H9 (cell line): ENCODE data around the gene TRPV4. TPM values are rescaled to one million over a fixed set of nuclear protein-coding genes. Genes with fewer than 3 reads are reported as not detected.
A peak's percentile ranks its signal among the peaks of the same experiment; 100 is the strongest.

ENCODE experiments used
- DNase-seq: peaks from one replicate; pipeline ENCODE4 v3.0.0-alpha.2; 2017
- H2AFZ ChIP-seq: one replicate; pipeline ENCODE4 v1.6.1; 2013; ENCODE audit warnings: mild to moderate bottlenecking, low read length, control low read depth, moderate library complexity
- H2AK5ac ChIP-seq: 2 replicates; pipeline ENCODE4 v1.6.1; 2013; ENCODE audit warnings: low read length, control low read depth, mixed read lengths; ENCODE audit not compliant: insufficient read length
- H2BK120ac ChIP-seq: one replicate; pipeline ENCODE4 v1.6.1; 2013; ENCODE audit warnings: low read depth, mild to moderate bottlenecking, low read length, control low read depth, inconsistent platforms; ENCODE audit not compliant: poor library complexity, severe bottlenecking
- H2BK12ac ChIP-seq: 2 replicates; pipeline ENCODE4 v1.6.1; 2013; ENCODE audit warnings: low read length, control low read depth, mixed read lengths, low read depth; ENCODE audit not compliant: insufficient read length
- H2BK15ac ChIP-seq: 2 replicates; pipeline ENCODE4 v1.6.1; 2013; ENCODE audit warnings: low read depth, low read length, control low read depth
- H2BK20ac ChIP-seq: one replicate; pipeline ENCODE4 v1.6.1; 2013; ENCODE audit warnings: low read depth, mild to moderate bottlenecking, low read length, control low read depth, inconsistent platforms; ENCODE audit not compliant: poor library complexity, severe bottlenecking
- H2BK5ac ChIP-seq: 2 replicates; pipeline ENCODE4 v1.6.1; 2013; ENCODE audit warnings: low read length, control low read depth, mixed read lengths; ENCODE audit not compliant: insufficient read length
- H3K14ac ChIP-seq: 2 replicates; pipeline ENCODE4 v1.6.1; 2013; ENCODE audit warnings: low read length, control low read depth; ENCODE audit not compliant: insufficient read depth
- H3K18ac ChIP-seq: 2 replicates; pipeline ENCODE4 v1.6.1; 2013; ENCODE audit warnings: low read depth, mild to moderate bottlenecking, mixed read lengths, low read length, control low read depth; ENCODE audit not compliant: insufficient read length
- H3K23ac ChIP-seq: 2 replicates; pipeline ENCODE4 v1.6.1; 2013; ENCODE audit warnings: low read length, control low read depth, mixed read lengths, low read depth; ENCODE audit not compliant: insufficient read length
- H3K23me2 ChIP-seq: 2 replicates; pipeline ENCODE4 v1.6.1; 2013; ENCODE audit warnings: low read depth, mild to moderate bottlenecking, mixed read lengths, low read length, control low read depth; ENCODE audit not compliant: insufficient read length, poor library complexity, severe bottlenecking
- H3K27ac ChIP-seq: 2 replicates; pipeline ENCODE4 v1.5.1; 2013; ENCODE audit warnings: low read length, control low read depth, mixed read lengths, low read depth; ENCODE audit not compliant: insufficient read length
- H3K27me3 ChIP-seq: 2 replicates; pipeline ENCODE4 v1.6.1; 2013; ENCODE audit warnings: low read length, control low read depth, inconsistent platforms; ENCODE audit not compliant: insufficient read depth
- H3K4ac ChIP-seq: 2 replicates; pipeline ENCODE4 v1.6.1; 2013; ENCODE audit warnings: low read depth, mild to moderate bottlenecking, control low read depth, inconsistent platforms, low read length, moderate library complexity
- H3K4me1 ChIP-seq: 2 replicates; pipeline ENCODE4 v1.6.1; 2013; ENCODE audit warnings: low read length, control low read depth, inconsistent platforms; ENCODE audit not compliant: insufficient read depth
- H3K4me2 ChIP-seq: 2 replicates; pipeline ENCODE4 v1.6.1; 2013; ENCODE audit warnings: low read length, control low read depth, mixed read lengths; ENCODE audit not compliant: insufficient read length, insufficient read depth
- H3K56ac ChIP-seq: 2 replicates; pipeline ENCODE4 v1.6.1; 2013; ENCODE audit warnings: low read depth, mild to moderate bottlenecking, mixed read lengths, low read length, control low read depth; ENCODE audit not compliant: insufficient read length
- H3K79me1 ChIP-seq: 2 replicates; pipeline ENCODE4 v1.6.1; 2013; ENCODE audit warnings: low read depth, mild to moderate bottlenecking, moderate library complexity, low read length, control low read depth, inconsistent platforms; ENCODE audit not compliant: insufficient read depth, poor library complexity, severe bottlenecking
- H3K79me2 ChIP-seq: 2 replicates; pipeline ENCODE4 v1.6.1; 2013; ENCODE audit warnings: low read length, control low read depth, inconsistent platforms; ENCODE audit not compliant: insufficient read depth
- H3K9ac ChIP-seq: 2 replicates; pipeline ENCODE4 v1.6.1; 2013; ENCODE audit warnings: low read length, control low read depth, mixed read lengths; ENCODE audit not compliant: insufficient read length; ENCODE audit errors: extremely low read depth
- H3K9me3 ChIP-seq: one replicate; pipeline ENCODE4 v1.6.1; 2013; ENCODE audit warnings: low read depth, low read length, inconsistent platforms; ENCODE audit not compliant: control insufficient read depth
- H3T11ph ChIP-seq: one replicate; pipeline ENCODE4 v1.6.1; 2013; ENCODE audit warnings: mild to moderate bottlenecking, low read length, control low read depth, inconsistent platforms
- H4K20me1 ChIP-seq: one replicate; pipeline ENCODE4 v1.6.1; 2013; ENCODE audit not compliant: control insufficient read depth, insufficient read length, insufficient read depth
- H4K5ac ChIP-seq: 2 replicates; pipeline ENCODE4 v1.6.1; 2013; ENCODE audit warnings: low read depth, mild to moderate bottlenecking, mixed read lengths, low read length, control low read depth; ENCODE audit not compliant: insufficient read length
- H4K8ac ChIP-seq: replicated peaks from 2 replicates; pipeline ENCODE4 v1.6.1; 2013; ENCODE audit warnings: low read length, control low read depth, mixed read lengths, low read depth; ENCODE audit not compliant: insufficient read length
- H4K91ac ChIP-seq: 2 replicates; pipeline ENCODE4 v1.6.1; 2013; ENCODE audit warnings: low read depth, mild to moderate bottlenecking, moderate library complexity, mixed read lengths, low read length, control low read depth; ENCODE audit not compliant: insufficient read length
- H3K27ac Mint-ChIP-seq, 3 experiments: 2 replicates in 2 of 3; 3 replicates in 1 of 3; pipeline ENCODE4 v1.8.0; 2020 to 2021; ENCODE audit warnings: mixed read lengths in 3 of 3, mild to moderate bottlenecking in 1 of 3, moderate library complexity in 1 of 3
- H3K27me3 Mint-ChIP-seq: 2 replicates; pipeline ENCODE4 v1.8.0; 2021; ENCODE audit warnings: low read depth, mild to moderate bottlenecking, moderate library complexity, mixed read lengths
- H3K36me3 Mint-ChIP-seq, 3 experiments: 2 replicates in 2 of 3; 3 replicates in 1 of 3; pipeline ENCODE4 v1.8.0; 2020 to 2021; ENCODE audit warnings: low read depth in 3 of 3, mixed read lengths in 3 of 3; ENCODE audit not compliant: insufficient read depth in 1 of 3
- H3K4me1 Mint-ChIP-seq, 2 experiments: 2 replicates each; pipeline ENCODE4 v1.8.0; 2020; ENCODE audit warnings: mixed read lengths in 2 of 2
- H3K4me3 Mint-ChIP-seq, 2 experiments: 2 replicates in 1 of 2; 3 replicates in 1 of 2; pipeline ENCODE4 v1.8.0; 2020 to 2021; ENCODE audit warnings: mild to moderate bottlenecking in 2 of 2, mixed read lengths in 2 of 2, moderate library complexity in 1 of 2
- H3K9me3 Mint-ChIP-seq, 2 experiments: 2 replicates in 1 of 2; 3 replicates in 1 of 2; pipeline ENCODE4 v1.8.0; 2020; ENCODE audit warnings: mild to moderate bottlenecking in 2 of 2, mixed read lengths in 2 of 2, moderate library complexity in 1 of 2
- CTCF ChIP-seq: fragments of 200-600 bp; sonication (generic); conservative IDR thresholded peaks from 3 replicates; pipeline ENCODE4 v1.8.0; 2021; ENCODE audit warnings: antibody characterized with exemption, mild to moderate bottlenecking
- WGBS: extraction: QIAGEN DNeasy Blood & Tissue Kit; methylation state at CpG from one replicate; pipeline ENCODE4 v1.1.7; 2013; ENCODE audit warnings: missing lambda C conversion rate, low lambda C conversion rate, mixed read lengths; ENCODE audit not compliant: insufficient read length; ENCODE audit errors: extremely low coverage; 5-methylcytosine and 5-hydroxymethylcytosine counted together
- total RNA-seq: library from RNA; stranded (reverse); gene quantifications from 2 replicates; pipeline ENCODE4 v1.2.1, GENCODE V29; 2021

Gene TRPV4
- total RNA-seq, 1 experiment from 2014 or later = 4.9 TPM

- no peaks in the 10 kb centered on the region for H3K27me3 Mint-ChIP-seq
- H2BK5ac ChIP-seq = no peak overlapping the region
- H4K5ac ChIP-seq = no peak overlapping the region
- H3K14ac ChIP-seq = no peak overlapping the region
- peak overlapping the region in 1 of 3 experiments; percentile 27; a peak in 1 of 7 replicates for H3K27ac Mint-ChIP-seq
- H3K4me1 Mint-ChIP-seq = peaks cover 17 to 20% of the 10 kb centered on the region in 2 experiments
- H3K56ac ChIP-seq = no peak overlapping the region
- H3K27ac ChIP-seq = no peak overlapping the region
- no peak for DNase-seq
- H2BK15ac ChIP-seq = no peak overlapping the region
- H3K9me3 ChIP-seq = no peaks in the 10 kb centered on the region
- no peak overlapping the region for H2AFZ ChIP-seq
- no peaks in the 10 kb centered on the region for H3K23me2 ChIP-seq
- no peaks in the 10 kb centered on the region for H3K9me3 Mint-ChIP-seq
- no peaks in the 10 kb centered on the region for H4K20me1 ChIP-seq
- H2BK12ac ChIP-seq = no peak overlapping the region
- no peaks in the 10 kb centered on the region for H3K79me2 ChIP-seq
- no peak overlapping the region for H3K4me2 ChIP-seq
- TF ChIP-seq CTCF = no peak
- no peak overlapping the region for H4K91ac ChIP-seq
- no peak overlapping the region for H2AK5ac ChIP-seq
- H3K27me3 ChIP-seq = no peaks in the 10 kb centered on the region
- H3T11ph ChIP-seq = no peak overlapping the region
- H2BK20ac ChIP-seq = no peak overlapping the region
- H3K23ac ChIP-seq = no peak overlapping the region
- no peaks in the 10 kb centered on the region for H3K79me1 ChIP-seq
- no peak overlapping the region for H3K9ac ChIP-seq
- no peak overlapping the region for H4K8ac ChIP-seq
- H3K4me1 ChIP-seq = no peaks in the 10 kb centered on the region
- no CpG with 5 or more reads among the region's 38 CpGs for WGBS
- H3K4me3 Mint-ChIP-seq = no peak overlapping the region
- no peak overlapping the region for H2BK120ac ChIP-seq
- H3K36me3 Mint-ChIP-seq = no peaks in the 10 kb centered on the region
- H3K18ac ChIP-seq = no peak overlapping the region
- no peak overlapping the region for H3K4ac ChIP-seq
Measured at GRCh38 chr12:109768901-109769670, 64.1 kb downstream of the TRPV4 start.
